ENCODE measurements around the gene ACOT11.

The ACOT11 gene

GRCh38 chr1:54653036-54653435, 105.0 kb downstream of the ACOT11 start:
- DNase-seq = no peak

GRCh38 chr1:54658164-54658913, 110.3 kb downstream of the ACOT11 start:
- DNase-seq = no peak
